ENCODE results near the gene CASK.

The CASK gene

GRCh38 chrX:41502004-41502403 lies 421.4 kb downstream of the CASK start:
- no peak for DNase-seq

DNA sequence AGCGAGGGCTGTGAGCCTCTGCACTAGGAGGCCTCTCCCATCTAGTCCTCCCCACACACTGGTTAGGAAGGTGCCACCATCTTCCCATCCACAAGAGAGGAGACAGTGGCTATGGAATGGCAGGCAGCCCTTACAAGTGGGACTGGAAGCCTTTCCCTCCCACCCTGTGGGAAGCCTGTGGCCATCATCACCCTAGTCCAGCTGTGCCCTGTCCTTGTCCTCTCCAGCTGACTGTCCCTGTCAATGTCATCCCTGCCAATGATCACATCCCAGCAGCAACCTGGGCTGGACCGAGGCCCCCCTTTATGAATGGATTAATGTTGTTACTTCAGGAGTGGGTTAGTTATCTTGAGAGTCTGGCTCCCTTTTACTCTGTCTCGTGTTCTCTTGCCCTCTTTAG lies 423.4 kb downstream of the CASK start:
- no peak for DNase-seq

GRCh38 chrX:41499195-41499594 lies 424.2 kb downstream of the CASK start:
- no peak for DNase-seq

GRCh38 chrX:41491267-41492004 lies 431.9 kb downstream of the CASK start:
- no peak for DNase-seq

- no peak for DNase-seq
Measured at GRCh38 chrX:41490446-41490845, 432.9 kb downstream of the CASK start.

DNA sequence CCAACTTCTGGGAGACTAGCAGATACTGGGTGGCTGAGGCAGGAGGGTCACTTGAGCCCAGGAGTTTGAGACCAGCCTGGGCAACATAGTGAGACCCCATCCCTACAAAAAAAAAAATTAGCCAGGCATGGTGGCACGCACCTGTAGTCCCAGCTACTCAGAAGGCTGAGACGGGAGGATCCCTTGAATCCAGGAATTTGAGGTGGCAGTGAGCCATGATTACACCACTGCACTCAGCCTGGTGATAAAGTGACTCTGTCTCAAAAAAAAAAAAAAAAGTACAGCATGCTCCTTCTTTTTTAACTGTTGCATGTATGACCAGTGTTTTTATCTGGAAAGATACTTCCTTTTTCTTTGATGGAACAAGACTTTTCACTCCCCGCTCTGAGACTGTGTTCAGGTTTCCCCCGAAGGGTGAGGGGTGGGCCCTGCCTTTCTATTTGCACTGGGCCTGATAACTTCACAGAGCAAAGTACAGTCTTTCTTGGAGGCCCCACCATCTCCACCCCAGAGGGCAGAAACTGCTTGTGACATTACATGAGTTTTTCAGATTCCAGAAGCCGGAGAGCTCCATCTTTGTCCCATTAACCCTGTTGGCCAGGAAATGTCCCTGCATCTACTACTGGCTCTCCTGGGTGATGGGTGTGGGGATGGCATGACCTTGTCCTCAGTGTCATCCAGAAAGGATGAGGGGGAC lies 441.1 kb downstream of the CASK start:
- no peak for DNase-seq

GRCh38 chrX:41481264-41482109 lies 441.9 kb downstream of the CASK start:
- no peak for DNase-seq

DNA sequence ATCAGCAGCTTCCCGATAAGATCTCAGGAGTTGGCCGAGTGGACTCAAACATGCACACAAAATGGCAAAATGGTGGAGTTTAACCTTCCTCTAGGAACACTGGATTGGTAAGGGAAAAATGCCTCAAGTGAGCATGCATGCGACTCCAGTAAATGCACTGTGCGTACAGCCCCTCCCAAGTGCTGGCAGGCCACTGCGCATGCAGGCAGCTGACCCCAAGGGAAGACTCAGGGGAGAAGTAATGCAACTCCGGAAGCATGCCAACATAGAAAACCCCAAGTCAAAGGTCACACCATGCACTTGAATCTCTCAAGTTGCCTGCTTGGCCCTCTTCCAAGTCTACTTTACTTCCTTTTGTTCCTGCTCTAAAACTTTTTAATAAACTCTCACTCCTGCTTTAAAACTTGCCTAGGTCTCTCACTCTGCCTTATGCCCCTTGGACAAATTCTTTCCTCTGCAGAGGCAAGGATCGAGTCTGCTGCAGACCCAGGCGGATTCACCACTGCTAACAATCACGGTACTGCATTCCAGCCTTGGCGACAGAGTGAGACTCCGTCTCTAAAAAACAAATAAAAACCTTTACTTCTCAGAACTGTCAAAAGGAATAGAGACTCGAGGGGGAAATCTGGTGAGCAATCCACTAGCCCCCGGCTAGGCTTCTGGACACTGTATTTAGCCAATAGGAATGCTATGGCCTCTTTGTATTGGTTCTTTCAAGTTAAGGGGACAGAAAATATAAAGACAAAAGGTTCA lies 442.7 kb downstream of the CASK start:
- no peak for DNase-seq

- no peak for DNase-seq
Measured at GRCh38 chrX:41478381-41478911, 444.9 kb downstream of the CASK start.

DNA sequence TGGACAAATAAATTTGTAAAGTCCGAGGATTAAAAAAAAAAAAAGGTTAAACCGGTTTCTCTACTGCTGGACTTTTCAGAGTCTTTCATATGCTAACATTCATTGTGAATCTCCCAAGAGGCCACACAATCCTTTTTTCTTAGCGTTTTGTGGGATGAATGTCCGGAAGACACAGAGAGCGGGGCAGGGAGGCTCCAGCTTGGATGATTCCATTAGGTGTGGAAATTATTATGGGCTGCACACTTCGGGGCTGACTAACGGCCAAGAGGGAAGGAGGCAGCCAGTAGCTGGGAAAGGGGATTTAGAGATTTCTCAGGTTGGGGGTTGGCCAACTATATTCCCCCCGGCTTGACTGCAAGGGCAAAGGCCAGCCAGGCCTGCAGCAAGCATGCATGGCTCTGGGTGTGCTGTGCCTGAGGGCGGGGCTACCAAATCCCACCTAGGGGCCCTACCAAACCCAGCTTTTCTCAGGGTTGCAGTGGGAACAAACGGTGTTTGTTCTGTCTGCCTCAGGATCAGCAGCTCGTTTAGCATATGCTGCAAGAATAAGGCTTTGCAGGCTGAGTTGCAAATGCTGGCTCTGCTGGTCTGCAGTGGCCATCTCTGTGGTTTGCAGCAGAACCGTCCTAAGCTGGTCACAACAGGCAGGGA lies 447.6 kb downstream of the CASK start:
- no peak for DNase-seq

GRCh38 chrX:41475191-41475590 lies 448.2 kb downstream of the CASK start:
- no peak for DNase-seq

- no peak for DNase-seq
Measured at GRCh38 chrX:41474726-41475100, 448.6 kb downstream of the CASK start.

- DNase-seq, result no peak
Measured at GRCh38 chrX:41473936-41474725, 449.2 kb downstream of the CASK start.

DNA sequence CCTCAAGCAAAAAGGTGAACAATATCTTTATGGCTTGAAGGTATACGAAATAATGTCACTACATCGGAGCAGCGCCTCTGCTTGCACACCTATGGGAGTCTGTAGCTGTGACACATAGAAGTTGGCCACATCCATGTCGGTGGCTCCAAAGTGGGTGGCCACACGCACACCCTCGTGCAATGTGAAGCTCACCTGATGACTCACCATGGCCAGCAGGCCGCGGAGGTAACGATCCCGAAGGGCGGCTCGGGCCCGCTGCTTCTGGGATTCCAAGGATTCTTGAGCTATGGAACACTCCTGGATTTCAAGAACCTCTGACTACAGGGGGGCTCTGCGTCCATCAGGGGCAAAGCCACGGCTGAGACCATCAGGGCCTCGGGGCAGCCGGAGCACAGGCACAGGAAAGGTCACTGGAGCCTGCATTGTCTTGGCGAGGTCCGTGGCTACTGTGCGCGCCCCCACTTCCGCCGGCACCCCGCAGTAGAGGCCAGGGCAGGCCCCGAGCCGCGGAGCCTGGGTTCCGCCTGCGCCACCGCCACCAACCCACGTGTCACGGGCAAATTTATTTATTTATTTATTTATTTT lies 451.0 kb downstream of the CASK start:
- DNase-seq, result no peak

- DNase-seq, result no peak
Measured at GRCh38 chrX:41471786-41472185, 451.6 kb downstream of the CASK start.

DNA sequence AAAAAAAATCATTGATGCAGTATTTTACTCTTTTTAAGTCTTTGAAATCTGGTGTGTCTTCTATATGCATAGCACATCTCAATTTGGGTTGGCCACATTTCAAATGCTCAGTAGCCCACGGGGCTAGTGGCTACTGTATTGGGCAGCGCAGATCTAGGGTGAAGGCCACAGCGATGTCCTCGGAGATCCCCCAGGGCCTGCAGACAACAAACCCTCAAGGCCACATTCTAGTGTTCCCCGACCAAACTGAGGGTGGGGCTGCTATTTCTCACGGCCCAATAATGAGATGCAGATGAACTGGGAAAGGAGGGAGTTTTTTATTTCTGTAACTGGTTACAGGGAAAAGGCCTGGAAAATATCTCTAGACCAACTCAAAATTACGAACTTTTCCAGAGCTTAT lies 452.6 kb downstream of the CASK start:
- DNase-seq, result no peak

DNA sequence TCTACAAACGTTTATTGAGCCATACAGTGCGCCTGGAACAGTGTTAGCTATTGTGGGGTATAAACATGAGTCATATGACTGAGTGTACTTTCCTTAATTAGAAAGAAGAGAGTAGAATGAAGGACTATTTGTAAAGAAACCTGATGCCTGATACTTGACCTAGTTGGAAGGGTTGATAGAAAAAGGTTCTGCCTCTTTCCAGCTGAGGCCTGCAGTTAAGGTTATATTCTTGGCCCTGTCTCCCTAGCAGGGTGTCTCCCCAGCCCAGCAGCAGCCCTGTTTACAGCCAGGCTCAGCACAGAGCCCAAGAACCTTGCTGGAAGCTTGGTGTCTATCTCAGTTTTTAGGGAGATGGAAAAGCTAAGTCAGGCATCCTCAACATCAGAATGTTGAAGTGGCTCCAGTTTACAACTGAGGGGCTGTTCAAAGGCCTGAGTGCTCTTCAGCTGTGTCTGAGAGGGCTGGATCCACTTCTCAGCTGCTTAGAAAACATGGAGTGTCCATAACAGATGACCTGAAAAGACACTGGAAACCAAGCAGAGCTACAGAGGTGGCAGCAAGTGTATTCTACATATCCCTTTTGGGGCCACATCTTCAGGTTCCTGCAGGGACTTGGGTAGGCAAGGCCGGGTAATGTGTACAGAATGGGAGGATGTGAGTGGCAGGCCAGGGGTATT lies 454.6 kb downstream of the CASK start:
- no peak for DNase-seq
